ENCODE measurements around the gene NUP93. TPM values are rescaled to one million over a fixed set of nuclear protein-coding genes. Genes with fewer than 3 reads are reported as not detected.

Gene NUP93
- total RNA-seq, 1 experiment from 2014 or later: 165 TPM

DNA sequence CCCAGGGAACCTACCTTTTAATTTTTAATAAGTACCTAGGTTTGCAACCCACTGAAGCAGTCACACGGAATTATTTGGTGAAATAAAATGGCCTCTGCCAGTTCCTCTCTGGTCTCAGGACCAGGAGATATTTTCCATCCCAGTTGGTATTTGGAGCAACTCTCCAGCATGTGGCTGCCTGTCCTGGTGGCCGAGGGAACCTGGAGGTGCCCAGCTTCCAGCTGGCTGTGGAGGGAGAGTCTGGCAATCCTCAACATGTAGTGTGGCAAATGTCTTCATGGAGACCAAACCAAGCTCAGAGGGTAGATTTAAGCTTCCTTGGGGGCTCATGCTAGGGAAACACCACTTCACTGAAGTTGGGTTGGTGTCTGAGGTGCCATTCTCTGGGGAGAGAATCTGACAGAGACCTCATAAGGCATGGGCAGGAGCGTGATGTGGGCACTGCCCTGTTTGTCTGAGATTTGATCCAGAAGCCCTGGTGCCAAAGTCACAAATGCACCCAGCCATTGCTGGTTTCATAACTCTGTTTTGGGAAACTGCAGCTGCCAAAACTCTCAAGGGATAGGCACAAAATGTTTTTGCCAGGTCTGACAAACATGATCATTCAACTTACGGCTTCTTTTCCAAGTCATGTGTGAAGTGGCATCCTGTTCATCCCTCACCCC, 44.9 kb upstream of the NUP93 start:
- peaks cover 53% of the 10 kb centered on the region for H3K27me3 Mint-ChIP-seq (ENCODE audit: low read depth)
- H3K36me3 Mint-ChIP-seq (ENCODE audit: insufficient read depth in 1 of 3, low read depth in 3 of 3): peaks cover 3 to 13% (median 8%) of the 10 kb centered on the region in 3 experiments; a peak in 6 of 7 replicates

More for the DNA sequence above, 44.9 kb upstream of the NUP93 start:
- Histone ChIP-seq H4K20me1 (ENCODE audit: control insufficient read depth, insufficient read depth, insufficient read length) (no peaks in the 10 kb centered on the region), H2AK5ac (ENCODE audit: insufficient read length, low read length) (no peak overlapping the region), H4K5ac (ENCODE audit: insufficient read length, low read depth, low read length) (no peak overlapping the region), H3K4ac (ENCODE audit: low read depth, low read length) (no peak overlapping the region), H3K14ac (ENCODE audit: insufficient read depth, low read length) (no peak overlapping the region), H3T11ph (ENCODE audit: low read length) (no peak overlapping the region), H2BK15ac (ENCODE audit: low read depth, low read length) (no peak overlapping the region), H3K4me2 (ENCODE audit: insufficient read depth, insufficient read length, low read length) (no peak overlapping the region), H3K56ac (ENCODE audit: insufficient read length, low read depth, low read length) (no peak overlapping the region), H3K27me3 (ENCODE audit: insufficient read depth, low read length) (no peaks in the 10 kb centered on the region), H2BK12ac (ENCODE audit: insufficient read length, low read depth, low read length) (no peak overlapping the region), H2AFZ (ENCODE audit: low read length) (no peak overlapping the region), H3K4me1 (ENCODE audit: insufficient read depth, low read length) (no peaks in the 10 kb centered on the region), H2BK5ac (ENCODE audit: insufficient read length, low read length) (no peak overlapping the region), H3K23me2 (ENCODE audit: insufficient read length, low read depth, low read length, poor library complexity, severe bottlenecking) (peaks cover 8% of the 10 kb centered on the region), H3K79me2 (ENCODE audit: insufficient read depth, low read length) (no peaks in the 10 kb centered on the region), H3K79me1 (ENCODE audit: insufficient read depth, low read depth, low read length, poor library complexity, severe bottlenecking) (no peaks in the 10 kb centered on the region), H3K9ac (ENCODE audit: extremely low read depth, insufficient read length, low read length) (no peak overlapping the region), H2BK120ac (ENCODE audit: low read depth, low read length, poor library complexity, severe bottlenecking) (no peak overlapping the region), H3K23ac (ENCODE audit: insufficient read length, low read depth, low read length) (no peak overlapping the region), H4K8ac (replicated peaks; ENCODE audit: insufficient read length, low read depth, low read length) (no peak overlapping the region), H4K91ac (ENCODE audit: insufficient read length, low read depth, low read length) (no peak overlapping the region), H3K9me3 (ENCODE audit: control insufficient read depth, low read depth, low read length) (no peaks in the 10 kb centered on the region), H3K18ac (ENCODE audit: insufficient read length, low read depth, low read length) (no peak overlapping the region), H3K27ac (ENCODE audit: insufficient read length, low read depth, low read length) (no peak overlapping the region), H2BK20ac (ENCODE audit: low read depth, low read length, poor library complexity, severe bottlenecking) (no peak overlapping the region)
- no peak for DNase-seq
- Mint-ChIP-seq H3K9me3 (peaks cover 9 to 11% of the 10 kb centered on the region in 2 experiments), H3K4me1 (peaks cover 26 to 28% of the 10 kb centered on the region in 2 experiments), H3K4me3 (no peak overlapping the region), H3K27ac (no peak overlapping the region)
- WGBS (ENCODE audit: extremely low coverage, insufficient read length, low lambda C conversion rate): no CpG with 5 or more reads among the region's 4 CpGs
- TF ChIP-seq CTCF (conservative IDR thresholded peaks at IDR 0.05): no peak

All from H9 (cell line).